H9 (cell line): ENCODE measurements around the gene TRABD2B. TPM values are rescaled to one million over a fixed set of nuclear protein-coding genes. Genes with fewer than 3 reads are reported as not detected.

ENCODE experiments used
- DNase-seq: peaks from one replicate; pipeline ENCODE4 v3.0.0-alpha.2; 2017
- H2AFZ ChIP-seq: one replicate; pipeline ENCODE4 v1.6.1; 2013; ENCODE audit warnings: mild to moderate bottlenecking, low read length, control low read depth, moderate library complexity
- H2AK5ac ChIP-seq: 2 replicates; pipeline ENCODE4 v1.6.1; 2013; ENCODE audit warnings: low read length, control low read depth, mixed read lengths; ENCODE audit not compliant: insufficient read length
- H2BK120ac ChIP-seq: one replicate; pipeline ENCODE4 v1.6.1; 2013; ENCODE audit warnings: low read depth, mild to moderate bottlenecking, low read length, control low read depth, inconsistent platforms; ENCODE audit not compliant: poor library complexity, severe bottlenecking
- H2BK12ac ChIP-seq: 2 replicates; pipeline ENCODE4 v1.6.1; 2013; ENCODE audit warnings: low read length, control low read depth, mixed read lengths, low read depth; ENCODE audit not compliant: insufficient read length
- H2BK15ac ChIP-seq: 2 replicates; pipeline ENCODE4 v1.6.1; 2013; ENCODE audit warnings: low read depth, low read length, control low read depth
- H2BK20ac ChIP-seq: one replicate; pipeline ENCODE4 v1.6.1; 2013; ENCODE audit warnings: low read depth, mild to moderate bottlenecking, low read length, control low read depth, inconsistent platforms; ENCODE audit not compliant: poor library complexity, severe bottlenecking
- H2BK5ac ChIP-seq: 2 replicates; pipeline ENCODE4 v1.6.1; 2013; ENCODE audit warnings: low read length, control low read depth, mixed read lengths; ENCODE audit not compliant: insufficient read length
- H3K14ac ChIP-seq: 2 replicates; pipeline ENCODE4 v1.6.1; 2013; ENCODE audit warnings: low read length, control low read depth; ENCODE audit not compliant: insufficient read depth
- H3K18ac ChIP-seq: 2 replicates; pipeline ENCODE4 v1.6.1; 2013; ENCODE audit warnings: low read depth, mild to moderate bottlenecking, mixed read lengths, low read length, control low read depth; ENCODE audit not compliant: insufficient read length
- H3K23ac ChIP-seq: 2 replicates; pipeline ENCODE4 v1.6.1; 2013; ENCODE audit warnings: low read length, control low read depth, mixed read lengths, low read depth; ENCODE audit not compliant: insufficient read length
- H3K23me2 ChIP-seq: 2 replicates; pipeline ENCODE4 v1.6.1; 2013; ENCODE audit warnings: low read depth, mild to moderate bottlenecking, mixed read lengths, low read length, control low read depth; ENCODE audit not compliant: insufficient read length, poor library complexity, severe bottlenecking
- H3K27ac ChIP-seq: 2 replicates; pipeline ENCODE4 v1.5.1; 2013; ENCODE audit warnings: low read length, control low read depth, mixed read lengths, low read depth; ENCODE audit not compliant: insufficient read length
- H3K27me3 ChIP-seq: 2 replicates; pipeline ENCODE4 v1.6.1; 2013; ENCODE audit warnings: low read length, control low read depth, inconsistent platforms; ENCODE audit not compliant: insufficient read depth
- H3K4ac ChIP-seq: 2 replicates; pipeline ENCODE4 v1.6.1; 2013; ENCODE audit warnings: low read depth, mild to moderate bottlenecking, control low read depth, inconsistent platforms, low read length, moderate library complexity
- H3K4me1 ChIP-seq: 2 replicates; pipeline ENCODE4 v1.6.1; 2013; ENCODE audit warnings: low read length, control low read depth, inconsistent platforms; ENCODE audit not compliant: insufficient read depth
- H3K4me2 ChIP-seq: 2 replicates; pipeline ENCODE4 v1.6.1; 2013; ENCODE audit warnings: low read length, control low read depth, mixed read lengths; ENCODE audit not compliant: insufficient read length, insufficient read depth
- H3K56ac ChIP-seq: 2 replicates; pipeline ENCODE4 v1.6.1; 2013; ENCODE audit warnings: low read depth, mild to moderate bottlenecking, mixed read lengths, low read length, control low read depth; ENCODE audit not compliant: insufficient read length
- H3K79me1 ChIP-seq: 2 replicates; pipeline ENCODE4 v1.6.1; 2013; ENCODE audit warnings: low read depth, mild to moderate bottlenecking, moderate library complexity, low read length, control low read depth, inconsistent platforms; ENCODE audit not compliant: insufficient read depth, poor library complexity, severe bottlenecking
- H3K79me2 ChIP-seq: 2 replicates; pipeline ENCODE4 v1.6.1; 2013; ENCODE audit warnings: low read length, control low read depth, inconsistent platforms; ENCODE audit not compliant: insufficient read depth
- H3K9ac ChIP-seq: 2 replicates; pipeline ENCODE4 v1.6.1; 2013; ENCODE audit warnings: low read length, control low read depth, mixed read lengths; ENCODE audit not compliant: insufficient read length; ENCODE audit errors: extremely low read depth
- H3K9me3 ChIP-seq: one replicate; pipeline ENCODE4 v1.6.1; 2013; ENCODE audit warnings: low read depth, low read length, inconsistent platforms; ENCODE audit not compliant: control insufficient read depth
- H3T11ph ChIP-seq: one replicate; pipeline ENCODE4 v1.6.1; 2013; ENCODE audit warnings: mild to moderate bottlenecking, low read length, control low read depth, inconsistent platforms
- H4K20me1 ChIP-seq: one replicate; pipeline ENCODE4 v1.6.1; 2013; ENCODE audit not compliant: control insufficient read depth, insufficient read length, insufficient read depth
- H4K5ac ChIP-seq: 2 replicates; pipeline ENCODE4 v1.6.1; 2013; ENCODE audit warnings: low read depth, mild to moderate bottlenecking, mixed read lengths, low read length, control low read depth; ENCODE audit not compliant: insufficient read length
- H4K8ac ChIP-seq: replicated peaks from 2 replicates; pipeline ENCODE4 v1.6.1; 2013; ENCODE audit warnings: low read length, control low read depth, mixed read lengths, low read depth; ENCODE audit not compliant: insufficient read length
- H4K91ac ChIP-seq: 2 replicates; pipeline ENCODE4 v1.6.1; 2013; ENCODE audit warnings: low read depth, mild to moderate bottlenecking, moderate library complexity, mixed read lengths, low read length, control low read depth; ENCODE audit not compliant: insufficient read length
- H3K27ac Mint-ChIP-seq, 3 experiments: 2 replicates in 2 of 3; 3 replicates in 1 of 3; pipeline ENCODE4 v1.8.0; 2020 to 2021; ENCODE audit warnings: mixed read lengths in 3 of 3, mild to moderate bottlenecking in 1 of 3, moderate library complexity in 1 of 3
- H3K27me3 Mint-ChIP-seq: 2 replicates; pipeline ENCODE4 v1.8.0; 2021; ENCODE audit warnings: low read depth, mild to moderate bottlenecking, moderate library complexity, mixed read lengths
- H3K36me3 Mint-ChIP-seq, 3 experiments: 2 replicates in 2 of 3; 3 replicates in 1 of 3; pipeline ENCODE4 v1.8.0; 2020 to 2021; ENCODE audit warnings: low read depth in 3 of 3, mixed read lengths in 3 of 3; ENCODE audit not compliant: insufficient read depth in 1 of 3
- H3K4me1 Mint-ChIP-seq, 2 experiments: 2 replicates each; pipeline ENCODE4 v1.8.0; 2020; ENCODE audit warnings: mixed read lengths in 2 of 2
- H3K4me3 Mint-ChIP-seq, 2 experiments: 2 replicates in 1 of 2; 3 replicates in 1 of 2; pipeline ENCODE4 v1.8.0; 2020 to 2021; ENCODE audit warnings: mild to moderate bottlenecking in 2 of 2, mixed read lengths in 2 of 2, moderate library complexity in 1 of 2
- H3K9me3 Mint-ChIP-seq, 2 experiments: 2 replicates in 1 of 2; 3 replicates in 1 of 2; pipeline ENCODE4 v1.8.0; 2020; ENCODE audit warnings: mild to moderate bottlenecking in 2 of 2, mixed read lengths in 2 of 2, moderate library complexity in 1 of 2
- WGBS: extraction: QIAGEN DNeasy Blood & Tissue Kit; methylation state at CpG from one replicate; pipeline ENCODE4 v1.1.7; 2013; ENCODE audit warnings: missing lambda C conversion rate, low lambda C conversion rate, mixed read lengths; ENCODE audit not compliant: insufficient read length; ENCODE audit errors: extremely low coverage; 5-methylcytosine and 5-hydroxymethylcytosine counted together
- total RNA-seq: library from RNA; stranded (reverse); gene quantifications from 2 replicates; pipeline ENCODE4 v1.2.1, GENCODE V29; 2021
- TF ChIP-seq, protein P1 (sequence below): fragments of 200-600 bp; sonication (generic); conservative IDR thresholded peaks from 3 replicates; pipeline ENCODE4 v1.8.0; 2021; ENCODE audit warnings: antibody characterized with exemption, mild to moderate bottlenecking

Gene TRABD2B
- total RNA-seq, 1 experiment from 2014 or later: 2.3 TPM

DNA sequence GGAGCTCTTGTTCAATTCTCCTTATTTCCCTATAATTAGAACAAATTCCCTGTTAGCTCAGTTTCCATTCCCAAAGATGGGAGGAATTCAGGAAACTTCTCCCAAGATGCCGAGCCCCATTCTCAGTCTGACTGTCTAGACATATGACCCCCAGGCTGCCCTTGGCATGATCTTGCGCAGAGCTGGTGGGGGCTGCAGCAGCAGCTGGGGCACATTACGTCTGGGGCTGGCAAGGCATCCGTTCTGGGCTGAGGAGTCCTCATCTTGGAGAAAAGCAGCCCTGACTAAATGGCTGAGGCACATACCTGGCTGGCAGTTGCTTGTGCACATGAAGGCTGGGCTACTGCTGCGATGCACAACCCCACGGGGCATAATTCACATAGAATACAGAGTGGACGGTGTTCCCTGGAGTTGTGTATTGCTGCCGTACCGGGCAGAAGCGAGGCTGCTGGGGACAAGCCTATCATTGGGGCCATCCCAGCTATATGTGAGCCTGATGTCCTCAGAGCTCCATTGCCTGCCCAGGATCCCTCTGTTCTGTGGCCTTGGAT, 36.4 kb upstream of the TRABD2B start:
- peaks cover 27 to 43% of the 10 kb centered on the region in 2 experiments for H3K4me1 Mint-ChIP-seq
- no peak overlapping the region for H2BK12ac ChIP-seq
- peaks cover 17% of the 10 kb centered on the region for H3K27me3 Mint-ChIP-seq
- no peak overlapping the region for H4K91ac ChIP-seq
- no peaks in the 10 kb centered on the region for H3K23me2 ChIP-seq
- no peak overlapping the region for H3K4me3 Mint-ChIP-seq
- H3K9me3 ChIP-seq: no peaks in the 10 kb centered on the region
- H3K56ac ChIP-seq: no peak overlapping the region
- no peaks in the 10 kb centered on the region; a peak in 2 of 5 replicates for H3K9me3 Mint-ChIP-seq
- H3K79me1 ChIP-seq: no peaks in the 10 kb centered on the region
- no peak overlapping the region for H4K5ac ChIP-seq
- no peaks in the 10 kb centered on the region for H4K20me1 ChIP-seq
- H2BK15ac ChIP-seq: no peak overlapping the region
- H3K18ac ChIP-seq: no peak overlapping the region
- no CpG with 5 or more reads among the region's 10 CpGs for WGBS
- H2BK5ac ChIP-seq: no peak overlapping the region
- H3K9ac ChIP-seq: no peak overlapping the region
- no peaks in the 10 kb centered on the region for H3K79me2 ChIP-seq
- no peak overlapping the region for H4K8ac ChIP-seq
- H3K36me3 Mint-ChIP-seq: no peaks in the 10 kb centered on the region; a peak in 1 of 7 replicates
- no peak overlapping the region for H3K27ac ChIP-seq
- peaks cover 3% of the 10 kb centered on the region; the same call in 1 of the 2 replicates for H3K4me1 ChIP-seq
- H2BK120ac ChIP-seq: no peak overlapping the region
- no peak overlapping the region for H3K4me2 ChIP-seq
- TF ChIP-seq, protein P1, sequence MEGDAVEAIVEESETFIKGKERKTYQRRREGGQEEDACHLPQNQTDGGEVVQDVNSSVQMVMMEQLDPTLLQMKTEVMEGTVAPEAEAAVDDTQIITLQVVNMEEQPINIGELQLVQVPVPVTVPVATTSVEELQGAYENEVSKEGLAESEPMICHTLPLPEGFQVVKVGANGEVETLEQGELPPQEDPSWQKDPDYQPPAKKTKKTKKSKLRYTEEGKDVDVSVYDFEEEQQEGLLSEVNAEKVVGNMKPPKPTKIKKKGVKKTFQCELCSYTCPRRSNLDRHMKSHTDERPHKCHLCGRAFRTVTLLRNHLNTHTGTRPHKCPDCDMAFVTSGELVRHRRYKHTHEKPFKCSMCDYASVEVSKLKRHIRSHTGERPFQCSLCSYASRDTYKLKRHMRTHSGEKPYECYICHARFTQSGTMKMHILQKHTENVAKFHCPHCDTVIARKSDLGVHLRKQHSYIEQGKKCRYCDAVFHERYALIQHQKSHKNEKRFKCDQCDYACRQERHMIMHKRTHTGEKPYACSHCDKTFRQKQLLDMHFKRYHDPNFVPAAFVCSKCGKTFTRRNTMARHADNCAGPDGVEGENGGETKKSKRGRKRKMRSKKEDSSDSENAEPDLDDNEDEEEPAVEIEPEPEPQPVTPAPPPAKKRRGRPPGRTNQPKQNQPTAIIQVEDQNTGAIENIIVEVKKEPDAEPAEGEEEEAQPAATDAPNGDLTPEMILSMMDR: no peak
- no peak overlapping the region for H2AFZ ChIP-seq
- no peak for DNase-seq
- no peak overlapping the region for H3T11ph ChIP-seq
- no peaks in the 10 kb centered on the region for H3K27me3 ChIP-seq
- no peak overlapping the region for H3K4ac ChIP-seq
- no peak overlapping the region for H3K14ac ChIP-seq
- no peak overlapping the region for H2BK20ac ChIP-seq
- H3K23ac ChIP-seq: no peak overlapping the region
- no peak overlapping the region for H3K27ac Mint-ChIP-seq
- no peak overlapping the region for H2AK5ac ChIP-seq
